Measurements from ENCODE around the gene MEG3.

GRCh38 chr14:100875126-100875525 lies 49.2 kb downstream of the MEG3 start:
- TF ChIP-seq GATA2 (IDR thresholded peaks at IDR 0.05; ENCODE audit: low read depth, low read length) (no peak), GATA3 (IDR thresholded peaks at IDR 0.05; ENCODE audit: low read depth, low read length) (no peak)
